GM18526 (cell line): ENCODE results near the gene MAP3K4.
A peak's percentile ranks its signal among the peaks of the same experiment; 100 is the strongest.

Source experiments
- POLR2A ChIP-seq: IDR thresholded peaks from 3 replicates; pipeline ENCODE4 v1.6.1; 2011; ENCODE audit not compliant: insufficient read length; ENCODE audit errors: extremely low read depth

The MAP3K4 gene, protein sequence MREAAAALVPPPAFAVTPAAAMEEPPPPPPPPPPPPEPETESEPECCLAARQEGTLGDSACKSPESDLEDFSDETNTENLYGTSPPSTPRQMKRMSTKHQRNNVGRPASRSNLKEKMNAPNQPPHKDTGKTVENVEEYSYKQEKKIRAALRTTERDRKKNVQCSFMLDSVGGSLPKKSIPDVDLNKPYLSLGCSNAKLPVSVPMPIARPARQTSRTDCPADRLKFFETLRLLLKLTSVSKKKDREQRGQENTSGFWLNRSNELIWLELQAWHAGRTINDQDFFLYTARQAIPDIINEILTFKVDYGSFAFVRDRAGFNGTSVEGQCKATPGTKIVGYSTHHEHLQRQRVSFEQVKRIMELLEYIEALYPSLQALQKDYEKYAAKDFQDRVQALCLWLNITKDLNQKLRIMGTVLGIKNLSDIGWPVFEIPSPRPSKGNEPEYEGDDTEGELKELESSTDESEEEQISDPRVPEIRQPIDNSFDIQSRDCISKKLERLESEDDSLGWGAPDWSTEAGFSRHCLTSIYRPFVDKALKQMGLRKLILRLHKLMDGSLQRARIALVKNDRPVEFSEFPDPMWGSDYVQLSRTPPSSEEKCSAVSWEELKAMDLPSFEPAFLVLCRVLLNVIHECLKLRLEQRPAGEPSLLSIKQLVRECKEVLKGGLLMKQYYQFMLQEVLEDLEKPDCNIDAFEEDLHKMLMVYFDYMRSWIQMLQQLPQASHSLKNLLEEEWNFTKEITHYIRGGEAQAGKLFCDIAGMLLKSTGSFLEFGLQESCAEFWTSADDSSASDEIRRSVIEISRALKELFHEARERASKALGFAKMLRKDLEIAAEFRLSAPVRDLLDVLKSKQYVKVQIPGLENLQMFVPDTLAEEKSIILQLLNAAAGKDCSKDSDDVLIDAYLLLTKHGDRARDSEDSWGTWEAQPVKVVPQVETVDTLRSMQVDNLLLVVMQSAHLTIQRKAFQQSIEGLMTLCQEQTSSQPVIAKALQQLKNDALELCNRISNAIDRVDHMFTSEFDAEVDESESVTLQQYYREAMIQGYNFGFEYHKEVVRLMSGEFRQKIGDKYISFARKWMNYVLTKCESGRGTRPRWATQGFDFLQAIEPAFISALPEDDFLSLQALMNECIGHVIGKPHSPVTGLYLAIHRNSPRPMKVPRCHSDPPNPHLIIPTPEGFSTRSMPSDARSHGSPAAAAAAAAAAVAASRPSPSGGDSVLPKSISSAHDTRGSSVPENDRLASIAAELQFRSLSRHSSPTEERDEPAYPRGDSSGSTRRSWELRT (N-terminal part only)

DNA sequence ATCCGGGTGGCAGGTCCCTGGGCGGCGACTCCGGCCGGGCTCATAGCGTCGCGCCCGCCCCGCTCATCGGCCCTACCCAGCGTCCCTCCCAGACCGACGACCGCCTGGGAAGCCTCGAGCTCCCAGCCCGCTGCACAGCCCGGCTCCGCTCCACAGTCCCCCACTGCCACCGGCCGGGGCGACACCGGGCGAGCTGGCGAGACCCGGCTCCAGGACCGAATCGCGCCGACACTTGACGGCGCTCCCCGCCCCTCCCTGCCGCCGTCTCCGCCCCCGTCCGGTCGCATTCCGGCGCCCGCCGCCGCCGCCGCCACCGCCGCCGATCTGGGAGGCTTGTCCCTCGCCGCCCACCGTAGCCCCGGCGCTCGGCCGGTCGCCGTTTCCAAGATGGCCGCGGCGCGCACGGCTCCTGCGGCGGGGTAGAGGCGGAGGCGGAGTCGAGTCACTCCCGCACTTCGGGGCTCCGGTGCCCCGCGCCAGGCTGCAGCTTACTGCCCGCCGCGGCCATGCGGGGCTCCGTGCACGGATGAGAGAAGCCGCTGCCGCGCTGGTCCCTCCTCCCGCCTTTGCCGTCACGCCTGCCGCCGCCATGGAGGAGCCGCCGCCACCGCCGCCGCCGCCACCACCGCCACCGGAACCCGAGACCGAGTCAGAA is at the start of gene MAP3K4:
Gene MAP3K4, plus strand, starts transcription at position 364 of the 655 bp plus-strand sequence. Its CDS starts 163 bp downstream, at position 527.
- TF ChIP-seq POLR2A, result peak; percentile 79

- no peak for TF ChIP-seq POLR2A
These were observed 47.6 kb upstream of the MAP3K4 start for GRCh38 chr6:160943997-160944396.

- no peak for TF ChIP-seq POLR2A
These were observed 45.9 kb upstream of the MAP3K4 start for GRCh38 chr6:160945516-160946177.

- TF ChIP-seq POLR2A, result no peak
These were observed 42.0 kb upstream of the MAP3K4 start for GRCh38 chr6:160949531-160949930.

- no peak for TF ChIP-seq POLR2A
These were observed 41.1 kb upstream of the MAP3K4 start for GRCh38 chr6:160950507-160950906.

- TF ChIP-seq POLR2A, result no peak
These were observed 40.2 kb upstream of the MAP3K4 start for GRCh38 chr6:160951187-160952030.

DNA sequence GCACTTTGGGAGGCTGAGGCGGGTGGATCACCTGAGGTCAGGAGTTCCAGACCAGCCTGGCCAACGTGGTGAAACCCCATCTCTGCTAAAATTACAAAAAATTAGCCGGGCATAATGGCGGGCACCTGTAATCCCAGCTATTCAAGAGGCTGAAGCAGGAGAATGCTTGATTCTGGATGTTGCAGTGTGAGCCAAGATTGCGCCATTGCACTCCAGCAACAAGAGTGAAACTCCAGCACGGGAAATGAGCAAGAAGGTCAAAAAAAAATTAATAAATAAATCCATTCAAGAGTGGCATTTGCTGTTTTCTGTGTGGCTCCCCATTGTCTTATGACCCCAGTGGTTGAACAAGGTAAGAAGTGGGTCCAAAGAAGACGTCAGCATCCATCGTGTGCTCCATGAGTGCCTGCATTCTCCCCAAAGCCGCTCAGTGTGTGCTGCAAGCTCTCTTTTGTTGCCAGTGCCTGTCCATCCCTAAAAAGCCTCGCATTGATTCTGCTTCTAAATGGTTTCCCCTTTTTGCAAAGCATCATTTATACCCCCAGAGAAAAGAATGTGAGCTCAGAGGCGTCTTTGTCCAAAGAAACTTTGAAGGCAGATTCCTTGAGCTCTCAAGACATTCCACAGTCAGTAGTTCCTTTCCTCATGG is 38.8 kb upstream of the MAP3K4 start:
- no peak for TF ChIP-seq POLR2A

DNA sequence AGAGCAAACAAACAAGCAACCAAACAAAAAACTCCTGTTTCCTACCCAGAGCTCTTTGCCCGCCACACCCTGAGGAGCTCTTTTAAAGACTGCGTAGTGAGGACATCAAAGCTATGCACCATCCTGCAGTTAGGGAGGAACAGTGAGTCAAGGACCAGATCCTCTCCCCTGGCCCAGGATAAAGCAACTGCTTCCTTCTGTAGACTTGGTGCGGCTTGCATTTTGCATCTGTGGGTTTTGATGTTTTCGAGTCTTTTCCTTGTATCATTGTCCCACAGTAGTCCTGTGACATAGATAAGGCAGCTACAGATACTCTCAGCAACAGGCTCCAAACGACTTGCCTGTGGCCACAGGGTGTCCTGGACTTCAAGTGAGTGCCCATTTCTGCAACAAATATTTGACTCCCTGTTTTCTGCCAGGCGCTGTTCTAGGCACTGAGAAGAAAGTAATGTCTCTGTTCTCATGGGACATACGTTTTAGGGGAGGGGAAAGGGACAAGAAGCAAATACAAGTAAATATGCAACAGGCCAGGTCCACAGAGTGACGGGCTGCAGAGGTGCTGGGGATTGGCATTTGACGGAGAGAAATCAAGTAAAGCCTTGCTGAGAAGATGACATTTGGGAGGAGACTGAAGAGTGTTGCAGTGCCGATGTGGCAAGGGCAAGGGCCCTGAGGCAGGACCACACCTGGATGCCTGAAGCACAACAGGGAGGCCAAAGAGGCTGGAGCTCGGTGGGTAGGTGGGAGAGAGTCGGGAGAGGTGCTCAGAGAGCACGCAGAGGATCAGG is 35.9 kb upstream of the MAP3K4 start:
- no peak for TF ChIP-seq POLR2A

- TF ChIP-seq POLR2A, result no peak
These were observed 35.1 kb upstream of the MAP3K4 start for GRCh38 chr6:160956300-160957035.

DNA sequence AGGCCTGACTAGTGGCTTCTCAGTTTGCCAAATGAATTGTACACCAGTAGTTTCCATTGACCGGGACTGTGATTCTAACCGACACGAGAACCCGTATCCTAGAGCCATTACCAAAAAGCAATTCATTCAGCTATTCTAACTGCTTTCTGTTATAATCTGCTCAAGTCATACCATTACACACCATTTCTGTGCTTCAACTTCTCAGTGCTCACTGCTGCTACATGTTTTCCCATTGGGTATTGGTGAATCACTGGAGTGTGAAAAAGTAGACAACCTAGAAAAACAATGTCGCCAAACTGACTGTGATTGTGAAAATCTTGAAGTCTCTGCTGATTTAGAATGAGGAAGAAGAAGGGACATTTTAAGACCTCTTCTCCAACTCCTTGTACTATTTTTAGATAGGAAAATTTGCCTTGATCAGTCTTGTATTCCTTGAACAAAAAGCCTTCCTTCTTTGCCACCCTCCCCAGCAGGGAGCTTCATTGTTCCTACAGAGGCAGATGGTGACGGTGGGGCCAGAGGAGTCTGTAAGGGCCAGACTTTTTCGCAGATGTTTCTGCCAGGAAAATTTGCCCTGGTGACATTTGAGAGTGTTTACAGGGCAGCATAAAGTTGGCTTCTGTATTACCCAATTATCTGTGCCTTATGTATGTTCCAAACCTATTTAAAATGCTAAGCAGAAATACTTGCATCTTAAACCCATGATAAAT is 31.7 kb upstream of the MAP3K4 start:
- TF ChIP-seq POLR2A, result no peak

DNA sequence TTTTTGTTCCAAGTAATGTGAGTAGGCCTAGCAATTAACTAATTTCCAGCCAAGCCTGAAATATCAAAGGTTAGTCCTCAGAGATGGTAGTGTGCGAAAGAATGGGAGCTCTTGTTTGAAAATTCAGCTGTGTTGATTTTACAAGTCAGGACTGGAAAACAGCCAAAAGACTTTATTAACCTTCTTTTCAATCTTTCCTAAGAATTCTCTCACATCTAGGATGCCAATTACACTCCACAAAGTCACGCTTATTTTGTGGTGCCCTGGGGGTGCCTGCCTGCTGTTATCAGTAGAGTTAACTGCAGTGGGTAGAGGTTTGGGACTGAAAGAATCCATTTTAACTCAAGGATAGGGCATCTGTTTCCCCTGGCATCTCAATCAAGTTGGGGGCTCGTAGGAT is 30.7 kb upstream of the MAP3K4 start:
- no peak for TF ChIP-seq POLR2A
